Activated CD8-positive, alpha-beta memory T cell treated with anti-CD3 and anti-CD28 coated beads for 48 hours (primary cell): Measurements from ENCODE around the gene GRB10.

Source experiments
- DNase-seq, 3 experiments: peaks; one replicate each; pipeline ENCODE4 v3.0.0-alpha.2; 2020; ENCODE audit warnings: low read depth in 2 of 3, low spot score in 2 of 3

The GRB10 gene

GRCh38 chr7:50641442-50642405 lies 141.0 kb downstream of the GRB10 start:
- DNase-seq: no peak

- DNase-seq: no peak
Measured at GRCh38 chr7:50640779-50641178, 141.9 kb downstream of the GRB10 start.

- no peak for DNase-seq
Measured at GRCh38 chr7:50640256-50640655, 142.4 kb downstream of the GRB10 start.

- DNase-seq: no peak
Measured at GRCh38 chr7:50637725-50638643, 144.7 kb downstream of the GRB10 start.

GRCh38 chr7:50634378-50634777 lies 148.3 kb downstream of the GRB10 start:
- no peak for DNase-seq

- no peak for DNase-seq
Measured at GRCh38 chr7:50633414-50633710, 149.3 kb downstream of the GRB10 start.

- DNase-seq: peak in 2 of 3 experiments; percentile 13 to 30
Measured at GRCh38 chr7:50632561-50633413, 149.9 kb downstream of the GRB10 start.

GRCh38 chr7:50631639-50632038 lies 151.1 kb downstream of the GRB10 start:
- DNase-seq: no peak

- DNase-seq: no peak
Measured at GRCh38 chr7:50631100-50631499, 151.6 kb downstream of the GRB10 start.

- DNase-seq: no peak
Measured at GRCh38 chr7:50629238-50629901, 153.3 kb downstream of the GRB10 start.

- no peak for DNase-seq
Measured at GRCh38 chr7:50628434-50629084, 154.1 kb downstream of the GRB10 start.

- no peak for DNase-seq
Measured at GRCh38 chr7:50627824-50628361, 154.8 kb downstream of the GRB10 start.

- no peak for DNase-seq
Measured at GRCh38 chr7:50626286-50626685, 156.4 kb downstream of the GRB10 start.

- DNase-seq: no peak
Measured at GRCh38 chr7:50625360-50625759, 157.3 kb downstream of the GRB10 start.

GRCh38 chr7:50622821-50623220 lies 159.9 kb downstream of the GRB10 start:
- DNase-seq: no peak

GRCh38 chr7:50621973-50622490 lies 160.7 kb downstream of the GRB10 start:
- DNase-seq: no peak

GRCh38 chr7:50621206-50621605 lies 161.5 kb downstream of the GRB10 start:
- DNase-seq: no peak

- DNase-seq: no peak
Measured at GRCh38 chr7:50620433-50620832, 162.3 kb downstream of the GRB10 start.

- DNase-seq: no peak
Measured at GRCh38 chr7:50619684-50620083, 163.0 kb downstream of the GRB10 start.
